NCI-H510A treated with DMSO at 0.1 percent for 48 hours (cell line): ENCODE data around the gene SMIM29.

Experiments
- DNase-seq: peaks from one replicate; lab custom pipeline; 2025; lab: John Stamatoyannopoulos, UW

SMIM29 gene

DNA sequence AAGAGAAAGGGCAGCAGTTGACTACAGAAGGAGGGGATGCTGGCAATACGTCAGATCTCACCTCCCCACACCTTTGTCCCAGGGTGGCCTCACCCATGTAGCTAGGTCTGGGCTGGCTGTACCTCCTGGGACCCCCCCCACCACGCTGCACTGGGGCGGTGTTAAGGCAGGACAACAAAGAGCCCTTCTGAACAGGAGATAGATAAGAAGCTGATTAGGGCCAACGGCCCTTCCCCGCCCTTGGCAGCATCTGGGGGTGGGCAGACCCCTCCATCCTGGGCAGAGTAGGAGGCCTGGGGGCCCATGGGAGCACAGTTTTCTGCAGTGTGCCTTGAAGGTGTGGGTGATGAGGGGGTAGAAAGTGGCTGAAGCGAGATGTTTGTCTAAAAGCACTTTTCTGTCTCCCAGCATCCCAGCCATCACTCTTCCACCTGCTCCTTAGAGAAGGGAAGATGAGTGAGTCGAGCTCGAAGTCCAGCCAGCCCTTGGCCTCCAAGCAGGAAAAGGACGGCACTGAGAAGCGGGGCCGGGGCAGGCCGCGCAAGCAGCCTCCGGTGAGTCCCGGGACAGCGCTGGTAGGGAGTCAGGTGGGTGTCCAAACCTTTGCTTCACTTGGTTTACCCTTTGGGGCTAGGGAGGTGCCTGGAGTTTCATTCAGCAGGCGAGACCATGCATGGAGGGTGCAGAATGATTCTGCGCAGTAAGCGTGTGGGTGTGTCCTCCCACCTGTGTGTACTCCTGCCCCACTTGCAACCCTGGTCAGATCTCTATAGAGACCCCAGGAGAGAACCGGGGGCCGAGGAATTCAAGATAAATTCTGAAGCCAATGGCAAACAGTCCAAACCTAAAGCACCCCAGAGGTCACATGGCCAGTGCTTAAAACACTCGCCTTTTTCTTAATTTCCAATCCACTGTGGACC lies 8.2 kb downstream of the SMIM29 start:
- DNase-seq = no peak

DNA sequence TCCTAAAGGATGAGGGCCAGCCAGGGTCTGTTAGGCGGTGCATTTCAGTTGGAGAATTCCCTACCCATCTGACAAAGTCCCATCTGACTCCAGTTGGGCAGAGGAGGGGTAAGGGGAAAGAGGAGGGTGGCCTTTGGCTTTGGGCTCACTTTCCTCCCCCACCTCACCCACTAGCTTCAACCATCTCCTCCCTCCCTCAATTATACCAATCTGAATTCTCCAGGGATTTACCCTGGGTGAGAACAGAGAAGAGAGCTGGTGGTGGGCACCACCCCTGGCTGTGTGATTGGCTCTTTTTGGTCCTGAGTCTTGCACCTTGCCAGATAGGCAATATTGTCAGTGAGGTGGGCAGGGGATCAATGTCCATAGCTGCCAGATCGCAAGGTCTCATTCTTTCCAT lies 8.9 kb downstream of the SMIM29 start:
- DNase-seq = no peak

DNA sequence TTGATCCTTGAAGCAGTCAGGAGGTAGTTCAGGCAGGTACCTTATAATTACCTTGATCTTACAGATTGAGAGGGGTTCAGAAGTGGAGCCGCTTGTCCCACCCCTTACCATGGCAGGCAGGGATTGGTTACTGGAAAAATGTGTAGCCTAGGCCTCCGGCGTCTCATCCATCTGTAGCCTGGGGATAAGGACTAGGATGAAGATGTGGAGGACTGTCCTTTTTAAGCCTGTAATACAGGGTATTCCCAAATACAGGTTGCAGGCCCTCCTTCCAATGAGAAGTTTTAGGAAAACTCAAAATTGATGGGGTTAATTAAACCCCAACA lies 9.3 kb downstream of the SMIM29 start:
- no peak for DNase-seq

DNA sequence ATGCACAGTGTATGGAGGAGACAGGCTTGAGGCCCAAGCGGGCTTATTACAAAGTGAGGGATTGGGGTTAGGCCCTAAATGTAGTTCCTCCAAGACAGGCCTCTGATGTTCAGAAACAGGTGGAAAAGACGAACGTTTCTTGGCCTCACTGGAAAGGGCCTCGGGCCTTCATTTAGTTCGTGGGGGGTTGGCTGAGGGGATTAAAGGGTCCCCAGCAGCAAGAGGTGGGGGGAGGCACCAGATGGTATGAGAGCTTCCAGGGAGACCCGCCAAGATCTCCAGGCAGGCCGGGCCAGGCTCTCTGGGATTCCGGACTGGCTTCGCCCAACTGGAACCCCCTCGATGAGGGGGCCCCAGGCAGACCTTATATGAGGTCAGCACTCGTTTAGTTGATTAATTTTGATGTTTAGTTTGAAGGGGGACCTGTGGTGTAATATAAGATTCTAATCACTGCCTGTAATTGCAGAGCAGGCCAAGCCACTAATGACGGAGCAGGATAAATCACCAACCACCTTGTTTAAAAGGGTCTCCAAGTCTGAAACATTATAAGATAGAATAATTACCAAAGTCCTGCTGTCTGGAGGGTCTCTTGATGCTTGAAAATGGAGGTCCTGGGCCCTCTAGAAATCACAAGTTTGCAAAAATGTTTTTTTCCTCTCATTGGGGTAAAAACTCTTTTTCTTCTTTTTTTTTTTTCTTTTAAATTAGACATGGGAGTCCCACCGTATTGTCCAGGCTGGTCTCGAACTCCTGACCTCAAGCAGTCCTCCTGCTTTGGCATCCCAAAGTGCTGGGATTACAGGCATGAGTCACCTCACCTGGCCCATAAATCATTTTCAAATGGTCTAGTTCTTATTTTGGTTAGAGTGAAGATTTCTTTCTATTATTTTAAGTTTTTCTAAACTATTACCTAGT lies 10.0 kb downstream of the SMIM29 start:
- DNase-seq = no peak

- no peak for DNase-seq
Observed at GRCh38 chr6:34237722-34238584, 10.9 kb downstream of the SMIM29 start.

DNA sequence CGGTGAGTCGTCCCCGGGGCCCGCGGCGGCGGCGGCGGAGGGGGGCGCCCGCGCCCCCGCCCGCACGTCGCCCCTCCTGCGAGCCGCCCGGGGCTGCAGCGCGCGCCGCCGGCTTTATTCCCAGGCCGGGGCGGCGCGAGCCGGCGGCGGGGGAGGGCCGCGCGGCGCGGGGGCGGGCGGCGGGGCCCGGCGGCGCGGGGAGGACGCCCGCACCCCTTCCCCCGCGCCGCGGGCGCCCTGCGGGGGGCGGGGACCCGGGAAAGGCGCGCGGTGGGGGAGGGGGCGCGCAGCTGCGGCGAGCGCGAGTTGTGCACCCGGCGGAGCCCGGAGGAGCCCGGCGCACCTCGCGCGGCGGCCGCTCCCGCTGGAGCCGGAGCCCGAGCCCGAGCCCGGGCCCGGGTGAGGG lies 11.5 kb downstream of the SMIM29 start:
- DNase-seq = no peak

GRCh38 chr6:34236443-34237315 lies 12.1 kb downstream of the SMIM29 start, which contains the start of gene HMGA1:
Gene HMGA1 (plus strand): TSS chr6:34236873. CDS start chr6:34240781, 3,908 bp downstream.
- DNase-seq = peak; percentile 98

DNA sequence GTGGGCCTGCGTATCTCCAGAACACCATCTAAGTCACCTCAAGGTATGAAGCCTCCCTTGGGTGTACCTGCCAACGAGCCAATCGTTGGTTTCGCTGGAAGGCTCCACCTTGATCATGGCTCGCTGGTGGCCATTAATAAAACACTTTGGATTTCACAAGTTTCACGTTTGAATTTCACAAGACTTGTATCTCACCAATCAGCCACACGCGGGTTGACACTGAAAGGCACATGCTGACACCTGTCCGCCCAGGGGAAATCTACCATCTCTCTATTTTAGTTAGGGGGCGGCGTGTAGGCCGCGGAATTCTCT lies 12.7 kb downstream of the SMIM29 start:
- peak; percentile 85 for DNase-seq

DNA sequence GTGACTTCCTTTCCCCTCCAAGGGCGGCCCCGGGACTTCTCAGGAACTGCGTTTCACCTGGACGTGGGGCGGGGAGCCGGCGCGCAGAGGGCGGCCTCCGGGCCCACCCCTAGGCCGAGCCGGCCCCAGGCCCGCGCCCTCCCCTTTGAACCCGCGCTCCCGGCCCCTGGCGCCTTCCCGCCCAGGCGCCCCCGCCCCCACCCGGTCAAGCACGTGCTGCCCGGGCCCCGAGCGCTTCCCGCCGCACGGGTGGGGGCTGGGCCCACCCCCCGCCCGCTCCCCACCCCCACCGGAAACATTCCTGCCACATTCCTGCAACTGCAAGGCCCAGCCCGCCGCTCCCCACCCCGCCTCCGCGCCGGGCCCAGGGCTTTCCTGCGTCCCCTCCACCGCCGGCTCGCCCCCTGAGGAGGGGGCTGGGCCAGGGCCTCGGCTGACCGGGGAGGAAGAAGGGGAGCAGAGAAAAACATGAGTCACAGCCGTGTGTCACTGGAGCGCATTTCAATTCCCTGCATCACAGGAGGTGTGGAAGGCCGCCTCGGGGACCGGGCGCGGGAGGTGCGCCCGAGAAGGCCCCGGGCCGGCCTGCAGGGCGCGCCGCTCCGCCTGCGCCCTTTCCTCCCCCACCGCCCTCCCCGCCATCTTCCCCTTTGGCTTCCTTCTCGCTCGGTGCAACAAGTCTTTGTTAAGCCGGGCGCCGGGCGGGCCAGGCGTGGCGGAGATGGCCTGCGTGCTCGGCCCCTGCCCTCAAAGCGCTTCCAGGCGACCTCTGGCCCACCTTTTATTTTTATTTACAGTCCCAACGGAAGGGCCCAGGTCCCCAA lies 13.3 kb downstream of the SMIM29 start:
- peak; percentile 97 for DNase-seq

DNA sequence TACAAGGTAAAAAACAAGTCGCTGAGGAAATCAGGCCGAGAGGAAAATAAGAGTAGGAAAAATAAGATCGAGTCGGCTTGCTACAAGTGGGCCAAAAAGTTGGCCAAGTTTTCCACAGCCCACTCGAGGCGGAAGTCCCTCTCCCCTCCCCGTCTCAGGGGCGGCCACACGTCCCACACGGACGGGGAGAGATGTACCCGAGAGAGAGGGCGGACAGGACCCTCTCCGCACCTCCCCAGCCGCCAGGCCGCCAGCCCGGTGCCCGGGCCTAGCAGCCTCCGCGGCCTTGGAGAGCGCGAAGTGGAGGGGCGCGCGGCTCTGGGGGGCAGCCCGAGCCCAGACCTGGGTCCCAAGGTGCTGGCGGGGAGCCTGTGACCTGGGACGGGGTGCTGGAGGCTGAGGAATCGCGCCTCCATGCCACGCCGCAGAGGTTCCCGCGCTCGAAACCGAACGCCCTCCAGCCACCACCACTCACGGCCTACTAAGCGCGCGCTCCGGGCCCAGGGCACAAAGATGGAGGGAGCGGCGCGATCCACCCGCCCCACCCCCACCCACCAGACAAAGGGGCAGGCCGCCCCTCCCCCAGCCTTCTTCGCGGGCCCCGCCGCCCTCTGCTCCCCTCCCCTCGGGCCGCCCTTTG lies 14.0 kb downstream of the SMIM29 start:
- no peak for DNase-seq

- no peak for DNase-seq
Observed at GRCh38 chr6:34233867-34234266, 14.9 kb downstream of the SMIM29 start.

- DNase-seq = no peak
Observed at GRCh38 chr6:34232901-34233300, 15.9 kb downstream of the SMIM29 start.

- no peak for DNase-seq
Observed at GRCh38 chr6:34231566-34232336, 17.1 kb downstream of the SMIM29 start.

DNA sequence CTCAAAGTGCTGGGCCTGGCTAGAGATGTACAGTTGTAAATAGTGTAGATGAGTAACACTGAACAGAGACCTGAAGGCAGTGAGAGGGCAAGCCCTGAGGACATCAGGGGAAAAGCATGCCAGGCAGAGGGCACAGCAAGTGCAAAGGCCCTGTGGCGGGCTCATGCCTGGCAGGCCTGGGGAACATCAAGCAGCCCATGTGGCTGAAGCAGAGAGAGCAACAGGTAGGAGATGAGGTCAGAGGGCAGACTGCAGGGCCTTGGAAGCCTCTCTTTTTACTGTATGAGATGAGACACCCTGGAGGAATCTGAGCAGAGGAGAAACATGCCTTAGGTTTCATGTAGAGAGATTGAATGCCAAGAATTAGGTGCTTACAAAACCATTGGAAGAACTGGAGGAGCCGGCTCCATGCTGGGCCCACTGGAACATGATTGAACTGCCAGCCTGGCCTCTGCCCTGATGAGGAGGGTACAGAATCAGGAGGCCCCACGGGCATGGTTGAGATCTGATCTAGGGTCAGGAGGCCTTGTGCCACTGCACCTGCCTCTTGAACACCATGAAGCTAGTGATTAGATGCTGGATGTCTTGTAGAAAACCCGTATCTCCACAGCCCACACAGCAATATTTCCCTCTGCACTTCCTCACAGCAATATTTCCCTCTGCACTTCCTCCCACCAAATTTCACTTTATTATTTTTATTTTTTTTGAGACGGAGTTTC lies 18.0 kb downstream of the SMIM29 start:
- no peak for DNase-seq

- no peak for DNase-seq
Observed at GRCh38 chr6:34229877-34230276, 18.9 kb downstream of the SMIM29 start.

DNA sequence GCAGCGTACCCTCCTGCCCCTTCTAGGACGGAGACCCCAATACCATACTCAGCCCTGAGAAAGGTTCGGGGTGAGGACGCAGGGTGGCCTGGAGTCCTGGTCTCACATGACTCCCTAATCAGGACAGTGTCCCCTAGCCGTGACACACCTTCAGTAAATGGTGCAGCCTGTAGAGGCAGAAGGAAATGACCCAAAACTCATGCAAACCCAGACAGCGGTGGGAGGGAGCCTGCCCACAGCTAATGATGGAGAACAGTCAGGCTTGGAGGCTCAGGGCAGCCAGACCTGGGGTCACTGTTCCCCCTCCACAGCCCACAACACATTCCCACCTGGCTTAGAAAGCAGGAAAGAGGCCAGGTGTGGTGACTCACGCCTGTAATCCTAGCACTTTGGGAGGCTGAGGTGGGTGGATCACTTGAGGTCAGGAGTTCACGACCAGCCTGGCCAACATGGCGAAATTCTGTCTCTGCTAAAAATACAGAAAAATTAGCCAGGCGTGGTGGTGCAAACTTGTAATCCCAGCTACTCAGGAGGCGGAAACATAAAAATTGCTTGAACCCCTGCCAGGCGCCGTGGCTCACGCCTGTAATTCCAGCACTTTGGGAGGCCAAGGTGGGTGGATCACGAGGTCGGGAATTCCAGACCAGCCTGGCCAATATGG lies 20.9 kb downstream of the SMIM29 start:
- DNase-seq = no peak

DNA sequence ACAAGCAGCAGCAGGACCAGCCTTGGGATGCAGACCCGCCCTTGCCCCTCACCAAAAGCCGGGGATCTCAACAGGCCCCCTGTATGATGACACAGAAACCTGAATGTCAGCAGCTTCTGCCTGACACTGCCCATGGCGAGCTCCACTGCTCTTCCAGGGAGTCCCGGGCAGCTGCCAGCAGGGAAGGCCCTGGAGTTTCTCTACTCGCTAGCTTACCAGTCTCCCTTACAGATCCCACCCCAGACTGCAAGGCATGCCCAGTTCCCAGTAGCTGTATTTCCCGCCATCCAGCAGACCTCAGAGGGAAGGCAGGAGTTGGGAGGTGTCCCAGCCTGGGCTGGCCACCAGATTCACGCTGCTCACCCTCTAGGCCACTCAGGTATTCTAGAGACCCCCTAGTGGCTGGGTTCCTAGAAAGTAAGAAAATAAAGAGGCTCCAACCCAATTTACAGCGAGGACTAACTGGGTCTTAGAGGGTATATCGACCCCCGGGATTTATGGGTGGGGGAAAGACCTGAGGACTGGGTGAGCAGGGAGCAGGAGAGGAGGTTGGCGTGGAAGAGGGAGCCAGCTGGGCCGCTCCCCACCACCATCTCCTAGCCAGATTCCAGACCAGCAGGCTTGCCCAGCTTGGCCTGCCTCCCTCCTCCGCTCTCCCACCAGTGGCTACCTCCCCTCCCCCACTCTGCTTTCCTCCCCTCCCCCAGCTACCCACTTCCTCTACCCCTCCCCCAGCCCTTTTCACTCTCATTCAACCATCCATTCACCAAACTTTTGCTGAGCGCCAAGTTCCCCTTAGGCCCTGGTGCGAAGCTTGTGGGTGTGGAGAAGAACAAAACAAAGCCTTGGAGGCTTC lies 21.8 kb downstream of the SMIM29 start:
- no peak for DNase-seq
